ENCODE data around the gene CHD1L.
"Not testable (repeated sequence)": the region's sequence is repeated elsewhere in the genome, so short reads cannot be mapped to it uniquely, and the experiment has no call there.

Gene CHD1L

GRCh38 chr1:147264158-147264768 is 21.8 kb downstream of the CHD1L start:
- DNase-seq: no peak

GRCh38 chr1:147266381-147266780 is 23.9 kb downstream of the CHD1L start:
- DNase-seq: peak in 21 of 56 donors; percentile 1 to 47 (median 10)

GRCh38 chr1:147267711-147268110 is 25.2 kb downstream of the CHD1L start:
- no peak for DNase-seq

GRCh38 chr1:147270721-147271120 is 28.2 kb downstream of the CHD1L start:
- no peak for DNase-seq

- no peak for DNase-seq
Observed at GRCh38 chr1:147272042-147272441, 29.6 kb downstream of the CHD1L start.

- DNase-seq: peak in 6 of 56 donors; percentile 2 to 40 (median 10)
Observed at GRCh38 chr1:147273409-147274336, 31.2 kb downstream of the CHD1L start.

GRCh38 chr1:147281950-147282349 is 39.5 kb downstream of the CHD1L start:
- DNase-seq: no peak

- no peak for DNase-seq
Observed at GRCh38 chr1:147283011-147283410, 40.5 kb downstream of the CHD1L start.

GRCh38 chr1:147287133-147287865 is 44.8 kb downstream of the CHD1L start:
- no peak for DNase-seq

GRCh38 chr1:147292012-147292411 is 49.5 kb downstream of the CHD1L start:
- DNase-seq: no peak

GRCh38 chr1:147292631-147293251 is 50.3 kb downstream of the CHD1L start:
- DNase-seq: peak in 8 of 56 donors; percentile 4 to 33 (median 10)

GRCh38 chr1:147297438-147297837 is 55.0 kb downstream of the CHD1L start:
- DNase-seq: no peak

- not testable (repeated sequence) for DNase-seq
Observed at GRCh38 chr1:147305803-147306202, 63.3 kb downstream of the CHD1L start.

- DNase-seq: no peak
Observed at GRCh38 chr1:147316968-147317367, 74.5 kb downstream of the CHD1L start.

- DNase-seq: not testable (repeated sequence)
Observed at GRCh38 chr1:147326933-147327687, 84.6 kb downstream of the CHD1L start.

- peak in 3 of 56 donors; percentile 11 to 26 (median 21) for DNase-seq
Observed at GRCh38 chr1:147334292-147334691, 91.8 kb downstream of the CHD1L start.

GRCh38 chr1:147336291-147336690 is 93.8 kb downstream of the CHD1L start:
- DNase-seq: no peak

- DNase-seq: peak in 4 of 56 donors; percentile 0 to 19 (median 4)
Observed at GRCh38 chr1:147337040-147337630, 94.7 kb downstream of the CHD1L start.

- no peak for DNase-seq
Observed at GRCh38 chr1:147338571-147338970, 96.1 kb downstream of the CHD1L start.

GRCh38 chr1:147341246-147341645 is 98.8 kb downstream of the CHD1L start:
- no peak for DNase-seq
